ENCODE data around the gene CRTAC1.

GRCh38 chr10:98028168-98028770 lies 2.2 kb downstream of the CRTAC1 start:
- no peak for TF ChIP-seq OSR1 (CRISPR knock-in tag; IDR thresholded peaks at IDR 0.05)
- no peak for TF ChIP-seq ARNTL (CRISPR knock-in tag; IDR thresholded peaks at IDR 0.05; ENCODE audit: borderline replicate concordance, low read depth)
- no peak for TF ChIP-seq PATZ1 (CRISPR knock-in tag; IDR thresholded peaks at IDR 0.05; ENCODE audit: borderline replicate concordance)
- no peak for TF ChIP-seq CSRNP3 (CRISPR knock-in tag; IDR thresholded peaks at IDR 0.05)
- TF ChIP-seq RARB (CRISPR knock-in tag; IDR thresholded peaks at IDR 0.05), result no peak
- no peak for TF ChIP-seq BACH2 (CRISPR knock-in tag; IDR thresholded peaks at IDR 0.05; ENCODE audit: borderline replicate concordance)
- no peak for TF ChIP-seq CREB5 (CRISPR knock-in tag; IDR thresholded peaks at IDR 0.05; ENCODE audit: low read depth)
- no peak for TF ChIP-seq ZNF565 (CRISPR knock-in tag; conservative IDR thresholded peaks at IDR 0.05; ENCODE audit: low read depth)
- no peak for TF ChIP-seq PPARA (CRISPR knock-in tag; IDR thresholded peaks at IDR 0.05; ENCODE audit: borderline replicate concordance)
- no peak for TF ChIP-seq SNAI2 (CRISPR knock-in tag; IDR thresholded peaks at IDR 0.05)
- no peak for TF ChIP-seq GLIS3 (CRISPR knock-in tag; IDR thresholded peaks at IDR 0.05)
- TF ChIP-seq ESRRG (CRISPR knock-in tag; IDR thresholded peaks at IDR 0.05), result no peak
- TF ChIP-seq POU6F1 (CRISPR knock-in tag; IDR thresholded peaks at IDR 0.05; ENCODE audit: borderline replicate concordance, low read depth), result no peak
- no peak for TF ChIP-seq ZFP3 (CRISPR knock-in tag; IDR thresholded peaks at IDR 0.05)

Measured in SK-N-SH treated with all-trans-retinoic acid at 6 μM for 48 hours (cell line).